T-helper 9 cell (primary cell): ENCODE data around the gene ZRSR2.
A peak's percentile ranks its signal among the peaks of the same experiment; 100 is the strongest.
"Not testable (repeated sequence)": the region's sequence is repeated elsewhere in the genome, so short reads cannot be mapped to it uniquely, and the experiment has no call there.

Experiments used
- DNase-seq: peaks from one replicate; pipeline ENCODE4 v3.0.0-alpha.2; 2020

ZRSR2 gene

GRCh38 chrX:15797707-15798106 is 7.4 kb downstream of the ZRSR2 start:
- no peak for DNase-seq

GRCh38 chrX:15804563-15804962 is 14.3 kb downstream of the ZRSR2 start:
- DNase-seq = no peak

GRCh38 chrX:15808254-15808653 is 18.0 kb downstream of the ZRSR2 start:
- DNase-seq = no peak

GRCh38 chrX:15812192-15812938 is 22.1 kb downstream of the ZRSR2 start:
- no peak for DNase-seq

- no peak for DNase-seq
These were observed 23.1 kb downstream of the ZRSR2 start for GRCh38 chrX:15813416-15813815.

- DNase-seq = no peak
These were observed 24.6 kb downstream of the ZRSR2 start for GRCh38 chrX:15814771-15815365.

- no peak for DNase-seq
These were observed 25.6 kb downstream of the ZRSR2 start for GRCh38 chrX:15815779-15816437.

- no peak for DNase-seq
These were observed 26.1 kb downstream of the ZRSR2 start for GRCh38 chrX:15816438-15816809.

GRCh38 chrX:15816886-15817285 is 26.6 kb downstream of the ZRSR2 start:
- peak; percentile 16 for DNase-seq

GRCh38 chrX:15820106-15821073 is 30.1 kb downstream of the ZRSR2 start:
- no peak for DNase-seq

- DNase-seq = no peak
These were observed 32.6 kb downstream of the ZRSR2 start for GRCh38 chrX:15822922-15823321.

GRCh38 chrX:15825936-15826335 is 35.7 kb downstream of the ZRSR2 start:
- DNase-seq = no peak

GRCh38 chrX:15829217-15829616 is 38.9 kb downstream of the ZRSR2 start:
- DNase-seq = no peak

GRCh38 chrX:15831347-15831746 is 41.1 kb downstream of the ZRSR2 start:
- not testable (repeated sequence) for DNase-seq

- no peak for DNase-seq
These were observed 43.8 kb downstream of the ZRSR2 start for GRCh38 chrX:15834053-15834452.

GRCh38 chrX:15834827-15835595 is 44.7 kb downstream of the ZRSR2 start:
- no peak for DNase-seq

GRCh38 chrX:15838017-15838416 is 47.7 kb downstream of the ZRSR2 start:
- no peak for DNase-seq

GRCh38 chrX:15841853-15842516 is 51.7 kb downstream of the ZRSR2 start:
- no peak for DNase-seq

GRCh38 chrX:15843960-15844359 is 53.7 kb downstream of the ZRSR2 start:
- no peak for DNase-seq

GRCh38 chrX:15848576-15848975 is 58.3 kb downstream of the ZRSR2 start:
- no peak for DNase-seq

GRCh38 chrX:15849555-15849954 is 59.3 kb downstream of the ZRSR2 start:
- no peak for DNase-seq
